DOHH2 (cell line): ENCODE data around the gene BRD7.

ENCODE experiments used
- CTCF ChIP-seq: fragments of 200-600 bp; sonication (generic); IDR thresholded peaks from one replicate; pipeline ENCODE4 v1.5.1; 2014; ENCODE audit warnings: antibody characterized with exemption, mild to moderate bottlenecking, low read depth, low read length; ENCODE audit not compliant: poor library complexity, severe bottlenecking
- EZH2phosphoT487 ChIP-seq: fragments of 200-600 bp; sonication (generic); IDR thresholded peaks from 2 replicates; pipeline ENCODE4 v1.6.1; 2017; ENCODE audit warnings: borderline replicate concordance, mild to moderate bottlenecking, antibody characterized with exemption, low read length, moderate library complexity, mixed read lengths

GRCh38 chr16:50320310-50320709 lies 48.5 kb downstream of the BRD7 start:
- TF ChIP-seq CTCF, result no peak
- no peak for TF ChIP-seq EZH2phosphoT487
